ENCODE measurements around the gene RBP3.

GRCh38 chr10:47329855-47330254 is 18.3 kb upstream of the RBP3 start:
- TF ChIP-seq CTCF (IDR thresholded peaks at IDR 0.05) (no peak), POLR2AphosphoS5 (IDR thresholded peaks at IDR 0.05) (no peak), POLR2A (IDR thresholded peaks at IDR 0.05) (no peak), EP300 (IDR thresholded peaks at IDR 0.05) (no peak)

Measured in stomach (tissue), 4 donors.